Hepatocyte (in vitro differentiated cells): ENCODE measurements around the gene KCNG3. TPM values are rescaled to one million over a fixed set of nuclear protein-coding genes. Genes with fewer than 3 reads are reported as not detected.

ENCODE experiments used
- DNase-seq: peaks from one replicate; pipeline ENCODE4 v3.0.0-alpha.2; 2016; ENCODE audit warnings: low spot score
- H2AFZ ChIP-seq: fragments of 200-600 bp; sonication (generic); 2 replicates; pipeline ENCODE4 v1.6.0; 2016; ENCODE audit warnings: antibody characterized with exemption, mild to moderate bottlenecking
- H3K27ac ChIP-seq: fragments of 200-600 bp; sonication (generic); 2 replicates; pipeline ENCODE4 v1.5.1; 2016; ENCODE audit warnings: mild to moderate bottlenecking
- H3K27me3 ChIP-seq: fragments of 200-600 bp; sonication (generic); 2 replicates; pipeline ENCODE4 v1.6.1; 2016
- H3K36me3 ChIP-seq: fragments of 200-600 bp; sonication (generic); replicated peaks from 2 replicates; pipeline ENCODE4 v1.5.1; 2016; ENCODE audit warnings: low read depth; ENCODE audit not compliant: insufficient read depth
- H3K4me1 ChIP-seq: fragments of 200-600 bp; sonication (generic); 2 replicates; pipeline ENCODE4 v1.5.1; 2016; ENCODE audit warnings: mild to moderate bottlenecking, moderate library complexity; ENCODE audit not compliant: insufficient read depth
- H3K4me2 ChIP-seq: fragments of 200-600 bp; sonication (generic); 2 replicates; pipeline ENCODE4 v1.6.0; 2016
- H3K4me3 ChIP-seq: fragments of 200-600 bp; sonication (generic); 2 replicates; pipeline ENCODE4 v1.5.1; 2016; ENCODE audit warnings: mild to moderate bottlenecking
- H3K79me2 ChIP-seq: fragments of 200-600 bp; sonication (generic); 2 replicates; pipeline ENCODE4 v1.6.0; 2017; ENCODE audit warnings: mild to moderate bottlenecking
- H3K9me2 ChIP-seq: fragments of 200-600 bp; sonication (generic); replicated peaks from 2 replicates; pipeline ENCODE4 v1.6.0; 2017; ENCODE audit warnings: mild to moderate bottlenecking; ENCODE audit not compliant: insufficient read depth
- H3K9me3 ChIP-seq: fragments of 200-600 bp; sonication (generic); 2 replicates; pipeline ENCODE4 v1.5.1; 2016; ENCODE audit warnings: low read depth, mild to moderate bottlenecking
- H4K20me1 ChIP-seq: fragments of 200-600 bp; sonication (generic); 2 replicates; pipeline ENCODE4 v1.6.0; 2016; ENCODE audit warnings: mild to moderate bottlenecking; ENCODE audit not compliant: insufficient read depth, poor library complexity, severe bottlenecking
- EZH2 ChIP-seq: fragments of 200-600 bp; sonication (generic); IDR thresholded peaks from 2 replicates; pipeline ENCODE4 v1.6.1; 2016; ENCODE audit warnings: antibody characterized with exemption, mild to moderate bottlenecking, borderline replicate concordance
- EZH2phosphoT487 ChIP-seq: fragments of 200-600 bp; sonication (generic); IDR thresholded peaks from one replicate; pipeline ENCODE4 v1.6.1; 2018; ENCODE audit warnings: antibody characterized with exemption, mild to moderate bottlenecking, low read depth, moderate library complexity; ENCODE audit not compliant: unreplicated experiment, severe bottlenecking
- whole genome bisulfite sequencing: methylation state at CpG from one replicate; pipeline ENCODE4 v1.1.6; 2016; ENCODE audit warnings: low lambda C conversion rate; ENCODE audit errors: missing lambda C conversion rate; 5-methylcytosine and 5-hydroxymethylcytosine counted together
- polyA plus RNA-seq: library from polyadenylated mRNA; unstranded; fragments of >200 nt; fragmentation: Nextera tagmentation; extraction: Ambion mirVana; gene quantifications from 2 replicates; pipeline ENCODE4 v1.2.1, GENCODE V29; 2016
- total RNA-seq: library from RNA; depleted of rRNA; stranded (reverse); fragments of >200 nt; gene quantifications from 2 replicates; pipeline ENCODE4 v1.2.3, GENCODE V29; 2014
- TF ChIP-seq, protein P1 (sequence below): fragments of 200-600 bp; sonication (generic); IDR thresholded peaks from 2 replicates; pipeline ENCODE4 v1.5.1; 2016; ENCODE audit warnings: antibody characterized with exemption, mild to moderate bottlenecking; ENCODE audit not compliant: poor library complexity

The KCNG3 gene
- total and polyA plus RNA-seq, 2 experiments from 2014 or later, result 0.57 TPM; not detected in 1

DNA sequence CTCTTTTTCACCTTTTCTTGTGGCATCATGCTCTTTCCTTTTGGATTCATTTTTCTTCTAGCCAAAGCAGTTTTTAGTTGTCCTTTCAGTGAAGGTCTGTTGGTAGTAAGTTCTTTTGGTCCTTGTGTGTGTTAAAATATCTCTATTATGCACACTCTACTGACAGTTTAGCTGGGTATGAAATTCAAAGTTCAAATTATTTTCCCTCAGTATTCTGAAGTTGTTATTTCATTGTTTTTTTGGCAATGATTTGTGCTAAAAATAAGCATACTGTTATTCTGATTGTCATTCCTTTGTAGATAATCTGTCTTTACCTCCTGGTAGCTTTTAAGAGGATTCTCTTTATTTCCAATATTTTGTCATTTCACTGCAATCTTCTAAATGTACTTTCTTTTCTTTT is 79.6 kb downstream of the KCNG3 start:
- Histone ChIP-seq H3K27me3 (no peaks in the 10 kb centered on the region), H3K27ac (no peak overlapping the region), H3K4me3 (no peak overlapping the region), H4K20me1 (no peaks in the 10 kb centered on the region), H3K4me2 (no peak overlapping the region), H3K79me2 (no peaks in the 10 kb centered on the region), H3K36me3 (no peaks in the 10 kb centered on the region), H2AFZ (no peak overlapping the region), H3K9me2 (no peaks in the 10 kb centered on the region), H3K4me1 (no peaks in the 10 kb centered on the region), H3K9me3 (peaks cover 5% of the 10 kb centered on the region)
- TF ChIP-seq, protein P1, sequence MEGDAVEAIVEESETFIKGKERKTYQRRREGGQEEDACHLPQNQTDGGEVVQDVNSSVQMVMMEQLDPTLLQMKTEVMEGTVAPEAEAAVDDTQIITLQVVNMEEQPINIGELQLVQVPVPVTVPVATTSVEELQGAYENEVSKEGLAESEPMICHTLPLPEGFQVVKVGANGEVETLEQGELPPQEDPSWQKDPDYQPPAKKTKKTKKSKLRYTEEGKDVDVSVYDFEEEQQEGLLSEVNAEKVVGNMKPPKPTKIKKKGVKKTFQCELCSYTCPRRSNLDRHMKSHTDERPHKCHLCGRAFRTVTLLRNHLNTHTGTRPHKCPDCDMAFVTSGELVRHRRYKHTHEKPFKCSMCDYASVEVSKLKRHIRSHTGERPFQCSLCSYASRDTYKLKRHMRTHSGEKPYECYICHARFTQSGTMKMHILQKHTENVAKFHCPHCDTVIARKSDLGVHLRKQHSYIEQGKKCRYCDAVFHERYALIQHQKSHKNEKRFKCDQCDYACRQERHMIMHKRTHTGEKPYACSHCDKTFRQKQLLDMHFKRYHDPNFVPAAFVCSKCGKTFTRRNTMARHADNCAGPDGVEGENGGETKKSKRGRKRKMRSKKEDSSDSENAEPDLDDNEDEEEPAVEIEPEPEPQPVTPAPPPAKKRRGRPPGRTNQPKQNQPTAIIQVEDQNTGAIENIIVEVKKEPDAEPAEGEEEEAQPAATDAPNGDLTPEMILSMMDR, result no peak
- no peak for TF ChIP-seq EZH2
- no peak for TF ChIP-seq EZH2phosphoT487
- no peak for DNase-seq

DNA sequence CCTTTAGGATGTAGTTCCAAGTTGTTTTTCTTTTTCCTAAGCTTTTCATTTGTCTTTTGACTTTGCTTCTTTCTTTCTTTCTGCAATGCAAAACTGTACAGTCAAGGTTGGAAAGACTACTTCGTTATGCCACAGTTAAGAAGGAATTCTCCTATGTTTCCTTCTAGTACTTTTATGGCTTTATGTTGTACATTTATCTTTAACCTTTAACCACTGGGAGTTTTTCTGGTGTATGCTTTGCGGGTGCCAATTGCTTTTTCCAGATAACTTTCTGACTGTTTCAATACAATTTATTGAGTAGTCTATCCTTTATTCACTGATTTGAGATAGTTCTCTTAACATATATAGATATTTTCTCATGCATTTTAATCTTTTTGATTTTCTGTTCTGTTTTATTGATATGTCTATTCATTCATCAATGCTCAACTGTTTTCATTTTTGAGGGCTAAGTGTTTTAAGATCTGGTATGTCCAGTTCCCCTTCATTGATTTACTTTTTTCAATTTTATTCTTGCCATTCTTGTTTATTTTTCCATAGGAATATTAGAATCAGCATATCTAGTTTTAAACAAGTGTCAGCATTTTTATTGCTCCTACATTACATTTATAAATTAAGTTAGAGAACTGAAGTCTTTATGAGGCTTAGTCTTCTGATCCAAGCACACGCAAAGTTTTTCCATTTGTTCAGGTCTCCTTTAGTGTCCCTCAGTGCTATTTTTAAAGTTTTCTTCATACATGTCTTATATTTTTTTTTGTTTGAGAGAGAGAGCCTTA is 82.9 kb downstream of the KCNG3 start:
- H3K27ac ChIP-seq, result no peak overlapping the region
- WGBS, result 64% methylated on average over 3 of the region's 3 CpGs

DNA sequence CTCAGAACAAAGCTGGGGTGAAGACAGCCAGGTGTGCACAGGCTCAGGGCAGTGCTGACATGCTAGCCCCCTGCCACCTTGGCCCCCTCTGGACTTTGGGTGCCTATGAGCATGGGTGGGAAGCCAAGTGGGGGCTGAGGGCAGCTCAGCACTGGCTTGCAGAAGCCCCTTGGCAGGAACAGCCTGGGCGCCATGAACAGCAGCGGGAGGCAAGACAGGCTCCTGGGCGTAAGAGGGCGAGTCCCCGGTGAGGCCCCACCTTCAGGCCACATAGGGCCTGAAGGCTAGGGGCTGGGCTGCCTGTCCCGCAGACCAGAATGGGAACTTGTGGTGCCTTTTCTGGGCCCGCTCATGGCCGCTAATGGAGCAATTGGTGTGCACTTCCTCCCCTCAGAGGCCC is 85.8 kb downstream of the KCNG3 start:
- Histone ChIP-seq H3K36me3 (no peaks in the 10 kb centered on the region), H3K79me2 (no peaks in the 10 kb centered on the region), H3K4me3 (no peak overlapping the region), H3K27me3 (no peaks in the 10 kb centered on the region), H3K9me2 (no peaks in the 10 kb centered on the region), H3K27ac (no peak overlapping the region), H2AFZ (no peak overlapping the region), H3K9me3 (no peaks in the 10 kb centered on the region), H3K4me2 (no peak overlapping the region), H4K20me1 (no peaks in the 10 kb centered on the region), H3K4me1 (no peaks in the 10 kb centered on the region)
- TF ChIP-seq, protein P1, result no peak
- TF ChIP-seq EZH2phosphoT487, result no peak
- TF ChIP-seq EZH2, result no peak
- 95% methylated on average over 8 of the region's 8 CpGs for WGBS
- no peak for DNase-seq

More for the DNA sequence above, 82.9 kb downstream of the KCNG3 start:
- Histone ChIP-seq H3K4me3 (no peak overlapping the region), H2AFZ (no peak overlapping the region), H3K4me2 (no peak overlapping the region), H3K4me1 (no peaks in the 10 kb centered on the region), H4K20me1 (no peaks in the 10 kb centered on the region), H3K9me2 (no peaks in the 10 kb centered on the region), H3K9me3 (peaks cover 5% of the 10 kb centered on the region), H3K27me3 (no peaks in the 10 kb centered on the region), H3K36me3 (no peaks in the 10 kb centered on the region), H3K79me2 (no peaks in the 10 kb centered on the region)
- TF ChIP-seq, protein P1, result no peak
- TF ChIP-seq EZH2phosphoT487 (no peak), EZH2 (no peak)
- DNase-seq, result no peak
